ENCODE results near the gene GREB1. TPM values are rescaled to one million over a fixed set of nuclear protein-coding genes. Genes with fewer than 3 reads are reported as not detected.

Gene GREB1
- total RNA-seq, 1 experiment from 2014 or later: 16.5 TPM

DNA sequence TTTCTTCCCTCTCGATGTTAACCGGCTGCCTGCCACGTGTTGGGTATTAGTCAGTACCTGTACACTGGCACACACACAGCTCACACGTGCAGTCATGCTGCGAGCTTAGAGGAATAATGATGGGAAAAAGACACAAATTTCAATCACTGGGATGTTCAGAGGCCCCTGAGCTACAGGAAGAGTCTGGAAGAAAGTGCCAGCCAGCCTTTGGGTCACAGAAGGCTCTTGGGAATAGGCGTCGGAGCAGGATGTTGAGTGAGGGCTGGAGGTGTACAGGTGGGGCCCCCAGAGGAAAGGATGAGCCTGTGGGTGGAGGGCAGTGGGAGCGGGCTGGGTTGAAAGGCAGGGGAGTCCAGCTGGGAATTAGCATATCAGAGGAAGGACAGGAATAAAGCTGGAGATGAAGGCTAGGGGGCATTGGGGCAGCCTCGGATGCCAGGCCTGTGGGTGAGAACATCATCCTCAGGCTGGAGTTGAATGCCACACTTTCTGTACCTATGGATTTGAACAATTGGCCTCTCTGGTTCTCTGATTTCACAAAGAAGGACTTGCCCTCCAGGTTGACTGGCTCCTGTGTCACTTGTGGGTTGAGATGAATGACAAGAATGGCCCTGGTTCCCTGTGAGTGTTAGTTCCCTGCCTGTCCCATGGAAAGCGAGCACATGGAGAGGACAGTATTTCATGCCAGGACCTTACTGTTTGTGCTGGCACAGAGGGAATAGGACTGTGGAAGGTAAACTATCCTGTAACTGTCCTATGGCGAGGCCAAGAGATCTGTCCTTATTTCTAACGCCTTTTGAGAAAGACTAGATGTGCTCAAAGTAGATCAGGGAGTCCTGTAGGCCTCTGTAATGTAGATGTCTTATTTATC, 40.6 kb downstream of the GREB1 start:
- H3K4me2 ChIP-seq (ENCODE audit: insufficient read depth, insufficient read length, low read length): no peak overlapping the region
- WGBS (ENCODE audit: extremely low coverage, insufficient read length, low lambda C conversion rate): no CpG with 5 or more reads among the region's 12 CpGs

More for the DNA sequence above, 40.6 kb downstream of the GREB1 start:
- Mint-ChIP-seq H3K27me3 (ENCODE audit: low read depth) (peaks cover 3% of the 10 kb centered on the region; the same call in 1 of the 2 replicates), H3K36me3 (ENCODE audit: insufficient read depth in 1 of 3, low read depth in 3 of 3) (peaks cover 3 to 10% (median 9%) of the 10 kb centered on the region in 3 experiments; a peak in 5 of 7 replicates), H3K9me3 (no peaks in the 10 kb centered on the region), H3K4me1 (peaks cover 31 to 34% of the 10 kb centered on the region in 2 experiments), H3K27ac (no peak overlapping the region; a peak in 1 of 7 replicates), H3K4me3 (no peak overlapping the region)
- Histone ChIP-seq H2BK20ac (ENCODE audit: low read depth, low read length, poor library complexity, severe bottlenecking) (no peak overlapping the region), H4K20me1 (ENCODE audit: control insufficient read depth, insufficient read depth, insufficient read length) (no peaks in the 10 kb centered on the region), H4K91ac (ENCODE audit: insufficient read length, low read depth, low read length) (no peak overlapping the region), H3K23me2 (ENCODE audit: insufficient read length, low read depth, low read length, poor library complexity, severe bottlenecking) (no peaks in the 10 kb centered on the region), H4K5ac (ENCODE audit: insufficient read length, low read depth, low read length) (no peak overlapping the region), H3K9ac (ENCODE audit: extremely low read depth, insufficient read length, low read length) (no peak overlapping the region), H3K27ac (ENCODE audit: insufficient read length, low read depth, low read length) (no peak overlapping the region), H3K23ac (ENCODE audit: insufficient read length, low read depth, low read length) (no peak overlapping the region), H4K8ac (replicated peaks; ENCODE audit: insufficient read length, low read depth, low read length) (no peak overlapping the region), H3K56ac (ENCODE audit: insufficient read length, low read depth, low read length) (no peak overlapping the region), H2BK5ac (ENCODE audit: insufficient read length, low read length) (no peak overlapping the region), H2AK5ac (ENCODE audit: insufficient read length, low read length) (no peak overlapping the region), H3K14ac (ENCODE audit: insufficient read depth, low read length) (no peak overlapping the region), H3K9me3 (ENCODE audit: control insufficient read depth, low read depth, low read length) (no peaks in the 10 kb centered on the region), H3K4ac (ENCODE audit: low read depth, low read length) (no peak overlapping the region), H2BK120ac (ENCODE audit: low read depth, low read length, poor library complexity, severe bottlenecking) (no peak overlapping the region), H2BK12ac (ENCODE audit: insufficient read length, low read depth, low read length) (no peak overlapping the region), H2AFZ (ENCODE audit: low read length) (no peak overlapping the region), H2BK15ac (ENCODE audit: low read depth, low read length) (no peak overlapping the region), H3T11ph (ENCODE audit: low read length) (no peak overlapping the region), H3K4me1 (ENCODE audit: insufficient read depth, low read length) (peaks cover 6% of the 10 kb centered on the region; the same call in 1 of the 2 replicates), H3K79me1 (ENCODE audit: insufficient read depth, low read depth, low read length, poor library complexity, severe bottlenecking) (no peaks in the 10 kb centered on the region), H3K27me3 (ENCODE audit: insufficient read depth, low read length) (no peaks in the 10 kb centered on the region), H3K79me2 (ENCODE audit: insufficient read depth, low read length) (no peaks in the 10 kb centered on the region), H3K18ac (ENCODE audit: insufficient read length, low read depth, low read length) (no peak overlapping the region)
- DNase-seq: no peak
- TF ChIP-seq CTCF (conservative IDR thresholded peaks at IDR 0.05): no peak
